ENCODE data around the gene GLP2R. TPM values are rescaled to one million over a fixed set of nuclear protein-coding genes. Genes with fewer than 3 reads are reported as not detected.

The GLP2R gene
- total RNA-seq, 1 experiment from 2014 or later: 0.22 TPM

- Histone ChIP-seq H3K36me3 (ENCODE audit: low read depth, low read length) (no peaks in the 10 kb centered on the region), H3K27me3 (ENCODE audit: low read length) (no peaks in the 10 kb centered on the region), H4K20me1 (ENCODE audit: low read length) (no peaks in the 10 kb centered on the region), H3K4me1 (ENCODE audit: insufficient read depth, low read length) (no peaks in the 10 kb centered on the region), H3K79me2 (ENCODE audit: low read length) (no peaks in the 10 kb centered on the region), H3K9ac (ENCODE audit: low read length) (no peak overlapping the region), H3K27ac (ENCODE audit: low read length) (no peak overlapping the region), H3K9me2 (replicated peaks; ENCODE audit: low read length) (no peaks in the 10 kb centered on the region), H3K4me3 (ENCODE audit: low read length) (no peak overlapping the region), H3F3A (ENCODE audit: low read length, unreplicated experiment) (no peaks in the 10 kb centered on the region), H3K9me3 (ENCODE audit: low read length) (no peaks in the 10 kb centered on the region), H2AFZ (ENCODE audit: low read length) (no peak overlapping the region), H3K4me2 (ENCODE audit: low read length) (no peak overlapping the region)
- DNase-seq: no peak
- ChIA-PET POLR2A (ENCODE audit: unreplicated experiment) (no interaction called here), CTCF (no interaction called here)
- intact Hi-C loops (cut with micrococcal nuclease): no loop called here
- TF ChIP-seq CTCF (conservative IDR thresholded peaks at IDR 0.05; ENCODE audit: low read depth, low read length) (no peak), EZH2 (IDR thresholded peaks at IDR 0.05; ENCODE audit: low read length, unreplicated experiment) (no peak), EZH2phosphoT487 (IDR thresholded peaks at IDR 0.05; ENCODE audit: borderline replicate concordance, low read length) (no peak)
- no peak for ATAC-seq
- BruUV-seq (replicated peaks): no TSS peak
Measured at GRCh38 chr17:9865586-9865985, 39.9 kb downstream of the GLP2R start.

GRCh38 chr17:9868552-9868951 lies 42.8 kb downstream of the GLP2R start:
- ChIA-PET CTCF (no interaction called here), POLR2A (ENCODE audit: unreplicated experiment) (no interaction called here)
- Histone ChIP-seq H3K4me1 (ENCODE audit: insufficient read depth, low read length) (no peaks in the 10 kb centered on the region), H3K4me3 (ENCODE audit: low read length) (no peak overlapping the region), H3K27me3 (ENCODE audit: low read length) (no peaks in the 10 kb centered on the region), H3K4me2 (ENCODE audit: low read length) (no peak overlapping the region), H3K9ac (ENCODE audit: low read length) (no peak overlapping the region), H3K27ac (ENCODE audit: low read length) (no peak overlapping the region), H2AFZ (ENCODE audit: low read length) (no peak overlapping the region), H3K36me3 (ENCODE audit: low read depth, low read length) (no peaks in the 10 kb centered on the region), H3K9me3 (ENCODE audit: low read length) (no peaks in the 10 kb centered on the region), H3K79me2 (ENCODE audit: low read length) (no peaks in the 10 kb centered on the region), H3F3A (ENCODE audit: low read length, unreplicated experiment) (no peaks in the 10 kb centered on the region), H4K20me1 (ENCODE audit: low read length) (no peaks in the 10 kb centered on the region), H3K9me2 (replicated peaks; ENCODE audit: low read length) (no peaks in the 10 kb centered on the region)
- BruUV-seq (replicated peaks): no TSS peak
- no peak for ATAC-seq
- no peak for TF ChIP-seq EZH2phosphoT487 (IDR thresholded peaks at IDR 0.05; ENCODE audit: borderline replicate concordance, low read length)
- TF ChIP-seq EZH2 (IDR thresholded peaks at IDR 0.05; ENCODE audit: low read length, unreplicated experiment): no peak
- TF ChIP-seq CTCF (conservative IDR thresholded peaks at IDR 0.05; ENCODE audit: low read depth, low read length): no peak
- intact Hi-C loops (cut with micrococcal nuclease): no loop called here
- DNase-seq: no peak

GRCh38 chr17:9872852-9873251 lies 47.1 kb downstream of the GLP2R start:
- DNase-seq (no peak), ATAC-seq (no peak)
- BruUV-seq (replicated peaks): no TSS peak
- TF ChIP-seq CTCF (conservative IDR thresholded peaks at IDR 0.05; ENCODE audit: low read depth, low read length) (no peak), EZH2 (IDR thresholded peaks at IDR 0.05; ENCODE audit: low read length, unreplicated experiment) (no peak), EZH2phosphoT487 (IDR thresholded peaks at IDR 0.05; ENCODE audit: borderline replicate concordance, low read length) (no peak)
- Histone ChIP-seq H3K9me3 (ENCODE audit: low read length) (no peaks in the 10 kb centered on the region), H3K36me3 (ENCODE audit: low read depth, low read length) (no peaks in the 10 kb centered on the region), H3K27me3 (ENCODE audit: low read length) (no peaks in the 10 kb centered on the region), H3K27ac (ENCODE audit: low read length) (no peak overlapping the region), H3F3A (ENCODE audit: low read length, unreplicated experiment) (no peaks in the 10 kb centered on the region), H2AFZ (ENCODE audit: low read length) (no peak overlapping the region), H3K79me2 (ENCODE audit: low read length) (no peaks in the 10 kb centered on the region), H3K9ac (ENCODE audit: low read length) (no peak overlapping the region), H3K4me3 (ENCODE audit: low read length) (no peak overlapping the region), H3K4me1 (ENCODE audit: insufficient read depth, low read length) (peaks cover 19% of the 10 kb centered on the region), H3K4me2 (ENCODE audit: low read length) (no peak overlapping the region), H4K20me1 (ENCODE audit: low read length) (no peaks in the 10 kb centered on the region), H3K9me2 (replicated peaks; ENCODE audit: low read length) (no peaks in the 10 kb centered on the region)
- intact Hi-C loops (cut with micrococcal nuclease): no loop called here
- ChIA-PET POLR2A (ENCODE audit: unreplicated experiment) (no interaction called here), CTCF (no interaction called here)

Measured in PC-3 (cell line).